Liver (tissue), 9 donors: Measurements from ENCODE around the gene NEUROD1. TPM values are rescaled to one million over a fixed set of nuclear protein-coding genes. Genes with fewer than 3 reads are reported as not detected.

Experiments used
- DNase-seq: peaks from one replicate; pipeline ENCODE4 v3.0.0-alpha.2; 2017; ENCODE audit warnings: low spot score
- H3K27ac ChIP-seq, 2 donors: one replicate each; pipeline ENCODE4 v1.7.0; 2013; ENCODE audit warnings: inconsistent platforms in 2 of 2, low read length in 2 of 2, control low read depth in 1 of 2, low read depth in 1 of 2, mild to moderate bottlenecking in 1 of 2
- H3K27me3 ChIP-seq, 4 donors: one replicate each; pipeline versions ENCODE4 v1.6.1 to v1.7.0; 2013; ENCODE audit warnings: low read length in 3 of 4, inconsistent platforms in 1 of 4, mild to moderate bottlenecking in 1 of 4, moderate library complexity in 1 of 4; ENCODE audit not compliant: control insufficient read depth in 4 of 4, insufficient read depth in 4 of 4
- H3K36me3 ChIP-seq, 4 donors: one replicate each; pipeline versions ENCODE4 v1.6.1 to v1.7.0; 2013; ENCODE audit warnings: low read length in 3 of 4, mild to moderate bottlenecking in 3 of 4, low read depth in 1 of 4, moderate library complexity in 1 of 4; ENCODE audit not compliant: control insufficient read depth in 4 of 4, insufficient read depth in 3 of 4
- H3K4me1 ChIP-seq, 4 donors: one replicate each; pipeline versions ENCODE4 v1.6.1 to v1.7.0; 2013; ENCODE audit warnings: low read length in 3 of 4, mild to moderate bottlenecking in 3 of 4, moderate library complexity in 1 of 4; ENCODE audit not compliant: control insufficient read depth in 4 of 4, insufficient read depth in 4 of 4
- H3K4me3 ChIP-seq, 3 donors: one replicate each; pipeline versions ENCODE4 v1.6.1 to v1.7.0; 2013; ENCODE audit warnings: low read length in 3 of 3, control low read depth in 1 of 3, low read depth in 1 of 3, mild to moderate bottlenecking in 1 of 3
- H3K9ac ChIP-seq, 2 donors: one replicate each; pipeline ENCODE4 v1.7.0; 2013; ENCODE audit warnings: low read length in 2 of 2, mild to moderate bottlenecking in 2 of 2, moderate library complexity in 2 of 2, control low read depth in 1 of 2, low read depth in 1 of 2
- H3K9me3 ChIP-seq, 4 donors: one replicate each; pipeline versions ENCODE4 v1.6.1 to v1.7.0; 2013; ENCODE audit warnings: low read length in 3 of 4; ENCODE audit not compliant: control insufficient read depth in 4 of 4
- EGR1 ChIP-seq, 2 donors: IDR thresholded peaks; 2 replicates each; pipeline ENCODE4 v1.6.1; 2016 to 2018; ENCODE audit warnings: antibody characterized with exemption in 2 of 2, low read depth in 2 of 2
- FOXA1 ChIP-seq: IDR thresholded peaks from 2 replicates; pipeline ENCODE4 v1.6.1; 2016; ENCODE audit warnings: antibody characterized with exemption
- GABPA ChIP-seq, 2 donors: IDR thresholded peaks in 1 of 2; conservative IDR thresholded peaks in 1 of 2; 2 replicates each; pipeline ENCODE4 v1.6.1; 2016; ENCODE audit warnings: antibody characterized with exemption in 2 of 2, mild to moderate bottlenecking in 1 of 2, moderate library complexity in 1 of 2
- HNF4A ChIP-seq, 2 donors: conservative IDR thresholded peaks; 2 replicates each; pipeline ENCODE4 v1.6.1; 2016; ENCODE audit warnings: antibody characterized with exemption in 2 of 2, mild to moderate bottlenecking in 2 of 2
- HNF4G ChIP-seq: IDR thresholded peaks from 2 replicates; pipeline ENCODE4 v1.6.1; 2016; ENCODE audit warnings: antibody characterized with exemption
- NR2F2 ChIP-seq: IDR thresholded peaks from 2 replicates; pipeline ENCODE4 v1.6.1; 2016; ENCODE audit warnings: antibody characterized with exemption
- RAD21 ChIP-seq, 2 donors: IDR thresholded peaks; 2 replicates each; pipeline ENCODE4 v1.6.1; 2016; ENCODE audit warnings: antibody characterized with exemption in 2 of 2, mild to moderate bottlenecking in 2 of 2
- SP1 ChIP-seq: IDR thresholded peaks from 2 replicates; pipeline ENCODE4 v1.6.1; 2018; ENCODE audit warnings: antibody characterized with exemption, mild to moderate bottlenecking
- TAF1 ChIP-seq: conservative IDR thresholded peaks from 2 replicates; pipeline ENCODE4 v1.6.1; 2016; ENCODE audit warnings: antibody characterized with exemption, mild to moderate bottlenecking
- YY1 ChIP-seq: IDR thresholded peaks from 2 replicates; pipeline ENCODE4 v1.6.1; 2016; ENCODE audit warnings: antibody characterized with exemption, mild to moderate bottlenecking
- WGBS: extraction: QIAGEN DNeasy Blood & Tissue Kit; methylation state at CpG from one replicate; pipeline ENCODE4 v1.1.7; 2013; 5-methylcytosine and 5-hydroxymethylcytosine counted together
- polyA plus RNA-seq, 2 donors: library from polyadenylated mRNA; stranded (reverse) in 1 of 2; unstranded in 1 of 2; fragments of 200-250 nt in 1 of 2; fragments of >200 nt in 1 of 2; fragmentation: Nextera tagmentation in 1 of 2; extraction: Ambion mirVana in 1 of 2; gene quantifications; one replicate each; pipeline versions ENCODE4 v1.2.1 to v1.2.3, GENCODE V29; 2013 to 2015
- total RNA-seq, 2 donors: library from RNA; depleted of rRNA; stranded (reverse); fragments of >200 nt; gene quantifications; one replicate each; pipeline ENCODE4 v1.2.3, GENCODE V29; 2014
- TF ChIP-seq, protein P1 (sequence below): IDR thresholded peaks from 2 replicates; pipeline ENCODE4 v1.6.1; 2016; ENCODE audit warnings: antibody characterized with exemption
- TF ChIP-seq, protein P2 (sequence below): IDR thresholded peaks from 2 replicates; pipeline ENCODE4 v1.6.1; 2016; ENCODE audit warnings: antibody characterized with exemption, mild to moderate bottlenecking
- TF ChIP-seq, protein P3 (sequence below): IDR thresholded peaks from 2 replicates; pipeline ENCODE4 v1.6.1; 2016; ENCODE audit warnings: antibody characterized with exemption
- TF ChIP-seq, protein P4 (sequence below): IDR thresholded peaks from 2 replicates; pipeline ENCODE4 v1.6.1; 2016; ENCODE audit warnings: antibody characterized with exemption
- TF ChIP-seq, protein P5 (sequence below): fragments of 150-350 bp; IDR thresholded peaks from 2 replicates; pipeline ENCODE4 v1.5.1; 2017; ENCODE audit warnings: improper control_type of control experiment, low read depth, low read length; ENCODE audit not compliant: missing input control
- donor health status: healthy.
- donor health status: healthy.
- donor health status: healthy.
- donor health status: healthy.
- donor health status: healthy.

NEUROD1 gene
- total and polyA plus RNA-seq, 4 donors, result not detected

DNA sequence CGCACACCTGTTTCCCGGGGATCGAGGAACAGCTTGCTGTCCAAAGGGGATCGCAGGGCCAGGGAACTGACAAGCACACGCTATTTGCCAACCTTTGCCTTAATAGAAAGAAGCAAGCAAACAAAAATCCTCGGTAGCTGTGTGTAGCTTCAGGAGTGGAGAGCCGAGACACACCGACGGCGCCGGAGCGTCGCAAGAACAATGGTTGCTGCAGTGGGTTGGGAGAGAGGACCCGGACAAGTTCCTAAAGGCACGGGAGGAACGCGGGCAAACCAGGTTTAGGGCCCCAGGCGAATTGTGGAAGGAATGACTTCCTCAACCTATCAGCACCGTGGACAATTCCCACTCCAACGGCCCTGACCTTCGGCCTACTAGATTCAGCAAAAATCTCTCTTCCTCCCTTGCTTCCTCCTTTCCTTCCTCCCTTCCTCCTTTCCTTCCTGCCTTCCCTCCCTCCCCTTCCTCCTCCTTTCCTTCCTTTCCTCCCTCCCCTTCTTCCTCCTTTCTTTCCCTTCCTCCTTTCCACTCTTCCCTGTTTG lies 4.9 kb upstream of the NEUROD1 start:
- DNase-seq, result no peak
- WGBS, result 7% methylated on average over 21 of the region's 21 CpGs
- Histone ChIP-seq H3K4me3 (no peak overlapping the region), H3K4me1 (peaks cover 3 to 15% (median 6%) of the 10 kb centered on the region in 4 donors), H3K9me3 (peaks cover 0 to 5% (median 0%) of the 10 kb centered on the region in 4 donors), H3K36me3 (no peaks in the 10 kb centered on the region), H3K9ac (no peak overlapping the region), H3K27me3 (peaks cover 0 to 29% (median 9%) of the 10 kb centered on the region in 4 donors), H3K27ac (no peak overlapping the region)
- TF ChIP-seq, protein P1, sequence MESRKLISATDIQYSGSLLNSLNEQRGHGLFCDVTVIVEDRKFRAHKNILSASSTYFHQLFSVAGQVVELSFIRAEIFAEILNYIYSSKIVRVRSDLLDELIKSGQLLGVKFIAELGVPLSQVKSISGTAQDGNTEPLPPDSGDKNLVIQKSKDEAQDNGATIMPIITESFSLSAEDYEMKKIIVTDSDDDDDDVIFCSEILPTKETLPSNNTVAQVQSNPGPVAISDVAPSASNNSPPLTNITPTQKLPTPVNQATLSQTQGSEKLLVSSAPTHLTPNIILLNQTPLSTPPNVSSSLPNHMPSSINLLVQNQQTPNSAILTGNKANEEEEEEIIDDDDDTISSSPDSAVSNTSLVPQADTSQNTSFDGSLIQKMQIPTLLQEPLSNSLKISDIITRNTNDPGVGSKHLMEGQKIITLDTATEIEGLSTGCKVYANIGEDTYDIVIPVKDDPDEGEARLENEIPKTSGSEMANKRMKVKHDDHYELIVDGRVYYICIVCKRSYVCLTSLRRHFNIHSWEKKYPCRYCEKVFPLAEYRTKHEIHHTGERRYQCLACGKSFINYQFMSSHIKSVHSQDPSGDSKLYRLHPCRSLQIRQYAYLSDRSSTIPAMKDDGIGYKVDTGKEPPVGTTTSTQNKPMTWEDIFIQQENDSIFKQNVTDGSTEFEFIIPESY, result no peak
- TF ChIP-seq, protein P2, sequence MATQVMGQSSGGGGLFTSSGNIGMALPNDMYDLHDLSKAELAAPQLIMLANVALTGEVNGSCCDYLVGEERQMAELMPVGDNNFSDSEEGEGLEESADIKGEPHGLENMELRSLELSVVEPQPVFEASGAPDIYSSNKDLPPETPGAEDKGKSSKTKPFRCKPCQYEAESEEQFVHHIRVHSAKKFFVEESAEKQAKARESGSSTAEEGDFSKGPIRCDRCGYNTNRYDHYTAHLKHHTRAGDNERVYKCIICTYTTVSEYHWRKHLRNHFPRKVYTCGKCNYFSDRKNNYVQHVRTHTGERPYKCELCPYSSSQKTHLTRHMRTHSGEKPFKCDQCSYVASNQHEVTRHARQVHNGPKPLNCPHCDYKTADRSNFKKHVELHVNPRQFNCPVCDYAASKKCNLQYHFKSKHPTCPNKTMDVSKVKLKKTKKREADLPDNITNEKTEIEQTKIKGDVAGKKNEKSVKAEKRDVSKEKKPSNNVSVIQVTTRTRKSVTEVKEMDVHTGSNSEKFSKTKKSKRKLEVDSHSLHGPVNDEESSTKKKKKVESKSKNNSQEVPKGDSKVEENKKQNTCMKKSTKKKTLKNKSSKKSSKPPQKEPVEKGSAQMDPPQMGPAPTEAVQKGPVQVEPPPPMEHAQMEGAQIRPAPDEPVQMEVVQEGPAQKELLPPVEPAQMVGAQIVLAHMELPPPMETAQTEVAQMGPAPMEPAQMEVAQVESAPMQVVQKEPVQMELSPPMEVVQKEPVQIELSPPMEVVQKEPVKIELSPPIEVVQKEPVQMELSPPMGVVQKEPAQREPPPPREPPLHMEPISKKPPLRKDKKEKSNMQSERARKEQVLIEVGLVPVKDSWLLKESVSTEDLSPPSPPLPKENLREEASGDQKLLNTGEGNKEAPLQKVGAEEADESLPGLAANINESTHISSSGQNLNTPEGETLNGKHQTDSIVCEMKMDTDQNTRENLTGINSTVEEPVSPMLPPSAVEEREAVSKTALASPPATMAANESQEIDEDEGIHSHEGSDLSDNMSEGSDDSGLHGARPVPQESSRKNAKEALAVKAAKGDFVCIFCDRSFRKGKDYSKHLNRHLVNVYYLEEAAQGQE, result peak; percentile 90

DNA sequence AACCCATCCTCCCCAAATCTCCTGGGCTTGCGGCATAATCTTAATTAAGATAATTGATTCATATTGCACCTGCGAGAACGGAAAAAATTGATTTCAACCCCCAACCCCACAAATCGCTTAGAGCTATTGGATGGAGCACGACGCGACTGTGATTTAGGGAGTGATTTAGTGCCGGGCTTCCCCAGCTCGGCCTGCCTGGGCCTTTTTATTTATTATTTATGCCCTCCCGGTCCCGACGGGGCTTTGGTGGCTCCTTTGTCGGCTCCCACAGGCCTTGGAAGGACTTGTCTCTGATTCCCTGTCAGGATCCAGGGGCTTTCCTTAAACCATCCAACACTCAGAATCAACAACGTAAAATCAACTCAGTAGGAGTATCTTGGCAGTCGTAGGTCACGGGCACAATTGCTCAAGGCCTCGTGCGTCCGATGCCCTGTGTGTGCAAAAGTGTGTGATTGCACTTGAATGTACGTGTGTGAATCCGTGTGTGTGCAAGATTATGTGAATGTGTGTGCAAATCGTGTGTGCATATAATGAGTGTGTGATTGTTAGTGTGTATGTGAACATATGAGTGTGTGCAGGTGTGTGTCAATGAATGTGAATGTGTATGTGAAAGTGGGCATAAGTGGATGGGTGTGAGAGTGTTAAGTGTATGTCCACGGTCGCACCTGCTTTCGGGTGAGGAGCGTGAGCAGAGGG lies 4.3 kb upstream of the NEUROD1 start:
- WGBS, result 9% methylated on average over 26 of the region's 26 CpGs
- H3K27me3 ChIP-seq, result peaks cover 3 to 29% (median 9%) of the 10 kb centered on the region in 4 donors
- TF ChIP-seq, protein P3, sequence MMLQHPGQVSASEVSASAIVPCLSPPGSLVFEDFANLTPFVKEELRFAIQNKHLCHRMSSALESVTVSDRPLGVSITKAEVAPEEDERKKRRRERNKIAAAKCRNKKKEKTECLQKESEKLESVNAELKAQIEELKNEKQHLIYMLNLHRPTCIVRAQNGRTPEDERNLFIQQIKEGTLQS, result no peak
- TF ChIP-seq, protein P4, sequence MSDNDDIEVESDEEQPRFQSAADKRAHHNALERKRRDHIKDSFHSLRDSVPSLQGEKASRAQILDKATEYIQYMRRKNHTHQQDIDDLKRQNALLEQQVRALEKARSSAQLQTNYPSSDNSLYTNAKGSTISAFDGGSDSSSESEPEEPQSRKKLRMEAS, result no peak
- TF ChIP-seq, protein P2, result no peak
- TF ChIP-seq TAF1 (no peak), GABPA (IDR thresholded peaks at IDR 0.05 in 1 of 2, conservative IDR thresholded peaks at IDR 0.05 in 1 of 2) (no peak), SP1 (no peak), FOXA1 (no peak), RAD21 (IDR thresholded peaks at IDR 0.05) (no peak), EGR1 (IDR thresholded peaks at IDR 0.05; ENCODE audit: low read depth in 2 of 2) (no peak), HNF4G (no peak), YY1 (no peak), NR2F2 (no peak), HNF4A (conservative IDR thresholded peaks at IDR 0.05) (no peak)
- TF ChIP-seq, protein P5, sequence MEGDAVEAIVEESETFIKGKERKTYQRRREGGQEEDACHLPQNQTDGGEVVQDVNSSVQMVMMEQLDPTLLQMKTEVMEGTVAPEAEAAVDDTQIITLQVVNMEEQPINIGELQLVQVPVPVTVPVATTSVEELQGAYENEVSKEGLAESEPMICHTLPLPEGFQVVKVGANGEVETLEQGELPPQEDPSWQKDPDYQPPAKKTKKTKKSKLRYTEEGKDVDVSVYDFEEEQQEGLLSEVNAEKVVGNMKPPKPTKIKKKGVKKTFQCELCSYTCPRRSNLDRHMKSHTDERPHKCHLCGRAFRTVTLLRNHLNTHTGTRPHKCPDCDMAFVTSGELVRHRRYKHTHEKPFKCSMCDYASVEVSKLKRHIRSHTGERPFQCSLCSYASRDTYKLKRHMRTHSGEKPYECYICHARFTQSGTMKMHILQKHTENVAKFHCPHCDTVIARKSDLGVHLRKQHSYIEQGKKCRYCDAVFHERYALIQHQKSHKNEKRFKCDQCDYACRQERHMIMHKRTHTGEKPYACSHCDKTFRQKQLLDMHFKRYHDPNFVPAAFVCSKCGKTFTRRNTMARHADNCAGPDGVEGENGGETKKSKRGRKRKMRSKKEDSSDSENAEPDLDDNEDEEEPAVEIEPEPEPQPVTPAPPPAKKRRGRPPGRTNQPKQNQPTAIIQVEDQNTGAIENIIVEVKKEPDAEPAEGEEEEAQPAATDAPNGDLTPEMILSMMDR, result no peak

More for the DNA sequence above, 4.3 kb upstream of the NEUROD1 start:
- H3K9me3 ChIP-seq, result peaks cover 0 to 5% (median 0%) of the 10 kb centered on the region in 4 donors
- H3K36me3 ChIP-seq, result no peaks in the 10 kb centered on the region
- no peak overlapping the region for H3K9ac ChIP-seq
- H3K4me3 ChIP-seq, result no peak overlapping the region
- H3K27ac ChIP-seq, result no peak overlapping the region
- H3K4me1 ChIP-seq, result peaks cover 3 to 15% (median 6%) of the 10 kb centered on the region in 4 donors
- DNase-seq, result no peak
